HG03108 (cell line): ENCODE data around the gene SLCO3A1.

ENCODE experiments used
- ATAC-seq: cut with Tn5 transposase; IDR thresholded peaks from one replicate; pipeline ENCODE4 v1.9.1; 2021; ENCODE audit warnings: moderate library complexity; ENCODE audit not compliant: unreplicated experiment

Gene SLCO3A1

DNA sequence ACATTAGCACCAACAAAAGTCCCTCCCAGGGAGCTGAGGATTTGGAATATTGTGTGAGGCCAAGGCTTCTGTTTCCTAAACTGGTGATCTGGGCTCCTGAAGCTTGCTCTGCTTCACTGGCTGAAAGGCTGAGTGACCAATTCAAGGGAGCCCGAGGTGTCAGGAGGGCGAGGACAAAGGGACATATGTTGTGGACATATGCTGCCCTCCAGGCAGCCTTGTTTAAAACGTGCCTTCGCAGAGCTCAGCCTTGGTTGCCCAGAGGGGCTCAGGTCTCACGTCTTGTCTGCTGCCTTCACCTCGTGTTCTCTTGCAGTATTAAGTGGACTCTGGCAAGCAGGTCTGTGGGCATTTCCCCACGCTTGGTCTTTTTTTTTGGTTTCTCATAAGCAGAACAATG is 7.0 kb downstream of the SLCO3A1 start:
- no peak for ATAC-seq

DNA sequence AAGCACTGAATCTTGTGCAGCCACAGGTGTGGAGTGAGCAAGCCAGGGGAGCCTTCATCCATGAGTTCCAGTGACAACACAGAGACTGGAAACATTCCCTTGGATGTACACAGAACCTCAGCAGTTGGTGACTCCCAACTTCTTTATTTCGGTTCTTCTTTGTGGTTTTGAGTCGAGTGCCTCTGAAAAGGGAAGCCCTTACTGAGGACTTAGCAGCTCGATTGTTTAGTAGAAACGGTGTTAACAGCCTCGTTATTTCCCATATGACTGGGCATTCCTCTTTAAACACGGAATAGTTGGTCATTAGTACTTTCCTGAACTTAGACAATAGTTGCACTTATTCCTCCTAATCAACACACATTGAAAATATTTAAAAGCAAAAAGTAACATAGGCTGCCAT is 7.7 kb downstream of the SLCO3A1 start:
- no peak for ATAC-seq

DNA sequence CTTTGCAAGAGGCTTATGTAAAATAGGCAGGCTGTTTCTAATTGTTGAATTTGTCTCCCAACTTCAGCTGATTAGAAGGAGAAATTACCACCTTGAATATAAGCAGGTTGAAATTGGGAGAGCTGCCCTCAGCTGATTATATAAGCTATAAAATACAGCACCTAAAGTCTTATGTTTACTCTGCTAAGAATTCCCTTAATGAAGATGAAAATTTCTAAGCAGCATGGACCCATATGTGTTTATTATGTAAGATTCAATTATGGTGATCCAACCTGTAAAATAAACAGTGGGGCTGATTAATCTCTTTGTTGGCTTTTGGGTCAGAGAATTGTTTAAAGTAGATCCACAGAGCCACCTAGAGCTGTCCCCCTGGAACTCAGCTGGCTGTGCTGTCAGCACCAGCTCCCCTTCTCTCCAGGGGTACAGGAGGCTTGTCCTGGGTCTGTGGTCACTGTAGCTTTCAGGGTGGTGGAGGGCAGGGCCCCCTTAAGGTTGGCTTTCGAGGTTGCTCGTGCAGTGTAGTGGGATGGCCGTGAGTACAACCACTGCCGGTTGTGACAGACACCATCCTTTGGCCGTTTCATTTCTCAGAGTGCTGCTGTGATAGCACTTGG is 9.5 kb downstream of the SLCO3A1 start:
- ATAC-seq, result no peak

DNA sequence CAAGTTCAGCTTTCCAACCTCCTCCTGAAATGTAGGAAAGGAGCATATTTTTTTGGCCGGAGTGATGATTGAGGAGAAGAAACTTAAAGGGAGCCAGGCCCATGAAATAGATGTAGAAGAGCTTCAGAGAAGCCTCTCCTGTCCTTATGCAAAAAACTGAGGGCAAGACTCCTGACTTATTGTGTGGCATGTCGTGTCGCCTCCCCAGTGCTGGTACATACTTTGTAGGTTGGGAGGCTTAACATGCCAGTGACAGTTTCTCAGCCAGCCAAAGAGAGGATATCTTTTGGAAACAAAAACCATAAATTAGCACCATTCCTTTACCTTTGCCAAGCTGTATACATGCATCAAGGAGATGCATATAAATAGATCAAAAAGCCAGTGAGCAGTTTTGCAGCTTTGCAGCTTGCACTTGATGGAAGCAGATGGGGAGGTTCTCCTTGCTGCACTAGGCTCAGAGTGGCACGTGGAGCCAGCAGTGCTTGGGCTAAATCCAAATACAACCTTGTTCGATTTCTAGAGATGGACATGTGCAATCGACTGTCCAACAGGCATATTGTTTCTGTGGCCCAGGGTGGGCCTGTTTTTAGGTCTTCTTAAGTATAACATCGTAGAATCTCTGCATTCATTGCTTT is 10.2 kb downstream of the SLCO3A1 start:
- ATAC-seq, result no peak

DNA sequence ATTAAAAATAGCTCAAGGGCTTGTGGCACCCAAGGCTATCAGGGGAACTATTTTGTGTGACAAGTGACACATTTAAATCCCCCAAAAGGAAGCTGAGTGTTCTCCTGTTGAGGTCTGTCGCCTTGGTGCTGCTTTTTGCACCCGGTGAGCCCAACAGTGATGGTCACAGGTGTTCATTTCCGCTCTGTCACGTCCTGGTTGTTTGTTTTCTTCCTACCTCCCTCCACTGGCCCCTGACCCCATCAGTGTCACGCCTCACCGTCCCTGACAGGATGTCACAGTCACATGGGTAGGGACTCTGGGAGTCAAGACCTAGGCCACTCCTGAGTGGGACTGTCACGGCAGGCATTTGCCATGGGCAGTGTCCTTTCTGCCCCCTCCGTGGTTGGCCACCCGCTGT is 11.2 kb downstream of the SLCO3A1 start:
- ATAC-seq, result no peak

- no peak for ATAC-seq
These were observed 12.0 kb downstream of the SLCO3A1 start for GRCh38 chr15:91865486-91865885.

DNA sequence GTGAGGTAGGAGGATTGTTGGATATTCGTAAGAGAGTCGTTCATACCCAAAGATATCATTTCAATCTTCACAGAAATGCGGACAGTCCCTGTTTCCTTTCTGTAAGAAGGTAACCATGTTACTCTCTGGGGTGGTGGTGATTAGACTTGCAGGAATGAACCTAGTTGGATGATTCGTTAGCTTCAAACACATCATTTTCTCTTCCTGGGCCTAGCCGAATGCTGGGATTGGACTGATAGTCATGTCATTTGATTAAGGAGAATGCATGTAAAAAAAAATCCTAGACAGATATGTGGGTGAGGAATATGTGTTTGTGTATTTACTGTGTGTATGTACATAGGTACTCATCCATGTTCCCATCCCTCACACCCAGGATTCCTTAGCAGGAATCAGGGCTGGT is 12.4 kb downstream of the SLCO3A1 start:
- no peak for ATAC-seq

GRCh38 chr15:91866371-91866905 is 12.9 kb downstream of the SLCO3A1 start:
- no peak for ATAC-seq

GRCh38 chr15:91866971-91867372 is 13.5 kb downstream of the SLCO3A1 start:
- no peak for ATAC-seq

DNA sequence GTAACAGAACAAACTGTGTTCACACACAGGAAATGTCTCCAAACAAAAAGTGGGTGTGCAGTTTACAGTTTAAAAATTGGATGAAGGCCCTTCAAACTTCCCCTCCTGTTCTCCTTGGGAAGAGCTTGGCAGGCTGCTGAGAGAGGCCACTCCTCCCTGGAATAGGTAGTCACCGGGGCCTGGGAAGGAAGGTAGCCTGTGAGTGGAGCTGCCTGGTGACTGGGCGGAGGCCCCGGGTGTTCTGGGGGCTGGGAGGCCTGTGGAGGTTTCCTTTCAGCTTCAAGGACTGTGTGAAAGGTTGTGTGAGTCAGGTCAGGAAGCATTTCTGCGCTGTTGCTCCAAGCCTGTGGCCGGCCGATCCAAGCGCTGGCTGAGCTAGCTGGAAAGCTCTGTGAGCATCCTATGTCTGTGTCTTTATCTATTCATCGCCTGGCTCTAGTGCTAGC is 14.1 kb downstream of the SLCO3A1 start:
- no peak for ATAC-seq

DNA sequence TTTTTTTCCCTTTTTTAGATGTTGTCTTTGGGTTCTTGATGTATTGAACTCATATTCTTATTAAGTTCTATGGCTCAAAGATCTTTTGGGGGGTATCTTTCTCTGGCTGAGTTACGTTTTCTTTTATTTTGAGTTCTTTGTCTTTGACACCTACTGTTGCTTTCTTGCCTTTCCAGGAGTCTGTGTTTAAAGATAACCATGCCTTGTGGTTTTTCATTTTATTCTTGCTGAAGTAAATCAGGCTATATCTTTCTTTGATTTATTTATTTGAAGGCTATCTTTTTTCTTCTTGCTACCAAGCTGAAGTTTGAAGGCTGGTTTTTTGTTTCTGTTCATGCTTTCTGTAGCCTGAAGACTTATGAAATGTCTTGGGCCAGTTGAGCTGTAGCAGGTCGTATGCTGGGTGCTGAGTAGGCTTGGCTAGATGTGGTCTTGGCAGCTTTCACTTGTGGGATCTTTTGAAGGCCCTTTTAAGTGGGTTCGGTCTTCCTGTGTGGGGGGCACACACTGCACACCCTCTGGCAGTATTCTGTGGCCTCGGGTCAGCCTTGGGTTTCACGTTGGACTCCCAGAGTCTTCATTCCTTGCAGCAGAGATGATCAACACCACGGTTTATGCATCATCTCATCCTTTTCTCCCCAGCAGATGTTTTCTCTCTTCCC is 17.5 kb downstream of the SLCO3A1 start:
- no peak for ATAC-seq

DNA sequence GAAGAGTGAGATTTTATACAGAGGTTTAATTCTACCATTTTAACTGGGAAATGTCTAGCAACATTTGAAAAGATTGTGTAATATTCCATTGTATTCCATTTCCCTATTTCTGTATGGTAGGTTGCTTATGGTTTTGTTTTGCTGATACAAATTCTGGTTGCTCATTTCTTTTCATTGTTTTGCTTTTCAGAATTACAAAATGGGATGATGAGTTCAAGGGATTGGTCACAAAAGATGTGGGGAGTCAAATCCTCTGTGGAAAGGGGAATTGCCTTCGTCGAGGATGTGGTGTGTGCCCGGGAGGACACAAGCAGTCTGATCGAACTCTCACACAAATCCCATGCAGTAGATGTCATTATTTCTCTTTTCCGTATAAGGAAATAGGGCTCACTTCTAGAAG is 18.3 kb downstream of the SLCO3A1 start:
- no peak for ATAC-seq

- ATAC-seq, result no peak
These were observed 19.0 kb downstream of the SLCO3A1 start for GRCh38 chr15:91872356-91873137.

- no peak for ATAC-seq
These were observed 19.6 kb downstream of the SLCO3A1 start for GRCh38 chr15:91873138-91873536.

DNA sequence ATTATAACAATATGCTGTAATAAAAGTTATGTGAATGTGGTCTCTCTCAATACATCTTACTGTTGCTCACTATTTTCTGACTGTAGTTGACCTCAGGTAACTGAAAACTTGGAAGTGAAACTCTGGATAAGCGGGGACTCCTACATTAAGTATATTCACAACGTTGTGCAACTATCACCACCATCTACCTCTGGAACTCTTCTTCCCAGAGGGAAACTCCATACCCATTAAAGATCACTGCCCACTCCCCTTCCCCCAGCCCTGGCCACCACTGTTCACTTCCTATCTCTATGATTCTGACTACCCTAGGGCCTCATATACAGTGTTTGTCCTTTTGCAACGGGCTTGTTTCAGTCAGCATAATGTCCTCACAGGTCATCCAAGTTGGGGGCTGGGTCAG is 20.7 kb downstream of the SLCO3A1 start:
- ATAC-seq, result no peak

- no peak for ATAC-seq
These were observed 21.6 kb downstream of the SLCO3A1 start for GRCh38 chr15:91874992-91875660.

- no peak for ATAC-seq
These were observed 22.7 kb downstream of the SLCO3A1 start for GRCh38 chr15:91876187-91876586.

GRCh38 chr15:91878319-91878870 is 24.9 kb downstream of the SLCO3A1 start:
- ATAC-seq, result no peak

DNA sequence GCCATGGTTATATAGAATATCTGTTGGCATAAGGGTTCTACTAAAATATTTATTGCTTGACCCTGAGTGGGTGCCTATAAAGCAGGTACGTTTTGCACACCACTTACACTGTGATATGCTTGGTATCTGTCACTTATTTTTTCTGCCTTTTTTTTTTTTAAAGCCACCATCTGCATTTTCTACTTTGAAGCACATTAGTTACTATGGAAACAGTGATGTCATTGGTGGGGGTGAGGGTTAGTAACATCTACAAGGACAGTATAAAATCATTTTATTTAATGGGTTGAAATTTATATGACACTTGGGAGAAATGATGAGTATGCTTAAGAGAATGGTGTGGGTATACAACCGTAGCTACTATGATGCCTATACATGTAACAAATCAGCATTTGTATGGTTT is 25.6 kb downstream of the SLCO3A1 start:
- ATAC-seq, result no peak

DNA sequence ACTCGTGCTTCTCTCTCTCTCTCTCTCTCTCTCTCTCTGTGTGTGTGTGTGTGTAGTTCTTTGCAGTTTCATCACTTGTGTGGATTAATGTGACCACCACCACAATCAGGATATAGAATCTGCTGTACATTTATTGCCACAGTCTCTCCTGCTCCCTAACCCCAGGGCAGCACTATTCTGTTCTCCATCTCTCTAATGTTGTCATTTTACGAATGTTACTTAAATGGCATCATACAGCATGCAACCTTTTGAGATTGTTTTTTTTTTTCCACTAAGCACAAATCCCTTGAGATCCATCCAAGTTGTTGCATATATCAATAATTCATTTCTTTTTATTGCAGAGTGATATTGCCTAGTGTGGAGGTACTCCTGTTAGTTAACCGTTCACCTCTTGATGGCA is 26.9 kb downstream of the SLCO3A1 start:
- no peak for ATAC-seq
